SJSA1 (cell line): Measurements from ENCODE around the gene TGM1. TPM values are rescaled to one million over a fixed set of nuclear protein-coding genes. Genes with fewer than 3 reads are reported as not detected.

Experiments used
- DNase-seq, 2 experiments: peaks; one replicate each; pipeline ENCODE4 v3.0.0-alpha.2; 2015 to 2020; ENCODE audit warnings: low spot score in 2 of 2, low read depth in 1 of 2
- H3K27ac ChIP-seq: fragments of 250-450 bp; sonication (Bioruptor Pico); 2 replicates; pipeline ENCODE4 v1.5.1; 2020; ENCODE audit warnings: mild to moderate bottlenecking, moderate library complexity
- H3K27me3 ChIP-seq: fragments of 250-450 bp; sonication (Bioruptor Pico); replicated peaks from 2 replicates; pipeline ENCODE4 v1.5.1; 2020; ENCODE audit warnings: mild to moderate bottlenecking, moderate library complexity
- H3K36me3 ChIP-seq: fragments of 250-450 bp; sonication (Bioruptor Pico); 2 replicates; pipeline ENCODE4 v1.5.1; 2020; ENCODE audit warnings: mild to moderate bottlenecking
- H3K4me1 ChIP-seq: fragments of 250-450 bp; sonication (Bioruptor Pico); replicated peaks from 2 replicates; pipeline ENCODE4 v1.6.1; 2021; ENCODE audit warnings: mild to moderate bottlenecking
- H3K4me3 ChIP-seq: fragments of 250-450 bp; sonication (Bioruptor Pico); 2 replicates; pipeline ENCODE4 v1.5.1; 2020; ENCODE audit warnings: mild to moderate bottlenecking
- H3K9me3 ChIP-seq: fragments of 250-450 bp; sonication (Bioruptor Pico); replicated peaks from 2 replicates; pipeline ENCODE4 v1.5.1; 2020; ENCODE audit warnings: mild to moderate bottlenecking
- total RNA-seq: library from RNA; depleted of rRNA; stranded (reverse); fragments of >200 nt; shearing (Covaris generic); gene quantifications from 2 replicates; pipeline ENCODE4 v1.2.3, GENCODE V29; 2014; rRNA removed

TGM1 gene
- 0.76 TPM in 1 of 2 replicates, not detected in the other for total RNA-seq

- no peak for DNase-seq
- Histone ChIP-seq H3K27ac (no peak within 1 kb of the TSS), H3K9me3 (no peaks in the 10 kb centered on the region), H3K27me3 (no peaks in the 10 kb centered on the region), H3K4me3 (no peak within 1 kb of the TSS), H3K4me1 (peaks cover 8% of the 10 kb centered on the region), H3K36me3 (no peaks in the 10 kb centered on the region)
These were observed at the start of gene TGM1 for GRCh38 chr14:24262821-24263733. Gene TGM1 (minus strand): TSS chr14:24263177. CDS start chr14:24262352, 825 bp downstream.

GRCh38 chr14:24311837-24312615 lies 49.0 kb upstream of the TGM1 start:
- H3K9me3 ChIP-seq, result no peaks in the 10 kb centered on the region
- no peak overlapping the region for H3K27ac ChIP-seq
- DNase-seq, result no peak
- H3K27me3 ChIP-seq, result no peaks in the 10 kb centered on the region
- H3K4me3 ChIP-seq, result no peak overlapping the region
- peaks cover 7% of the 10 kb centered on the region for H3K4me1 ChIP-seq
- H3K36me3 ChIP-seq, result peaks cover 20% of the 10 kb centered on the region

GRCh38 chr14:24310646-24311604 lies 47.9 kb upstream of the TGM1 start, which contains the start of gene LTB4R:
Gene LTB4R (plus strand): TSS chr14:24311502. CDS start chr14:24315652, 4,150 bp downstream.
- H3K27me3 ChIP-seq, result no peaks in the 10 kb centered on the region
- no peak for DNase-seq
- no peak within 1 kb of the TSS for H3K4me3 ChIP-seq
- H3K27ac ChIP-seq, result no peak within 1 kb of the TSS
- no peaks in the 10 kb centered on the region for H3K9me3 ChIP-seq
- no peaks in the 10 kb centered on the region; the same call in 1 of the 2 replicates for H3K4me1 ChIP-seq
- peaks cover 25% of the 10 kb centered on the region for H3K36me3 ChIP-seq

GRCh38 chr14:24310265-24310645 lies 47.3 kb upstream of the TGM1 start:
- Histone ChIP-seq H3K36me3 (peaks cover 31% of the 10 kb centered on the region), H3K4me3 (no peak overlapping the region), H3K27ac (no peak overlapping the region), H3K9me3 (no peaks in the 10 kb centered on the region), H3K4me1 (no peaks in the 10 kb centered on the region), H3K27me3 (no peaks in the 10 kb centered on the region)
- no peak for DNase-seq

GRCh38 chr14:24309538-24310264 lies 46.7 kb upstream of the TGM1 start, which contains the start of gene LTB4R2:
Gene LTB4R2 (plus strand): TSS chr14:24310140. CDS start chr14:24310665, 525 bp downstream.
- no peaks in the 10 kb centered on the region for H3K4me1 ChIP-seq
- no peak within 1 kb of the TSS for H3K4me3 ChIP-seq
- no peaks in the 10 kb centered on the region for H3K9me3 ChIP-seq
- DNase-seq, result no peak
- peaks cover 36% of the 10 kb centered on the region for H3K36me3 ChIP-seq
- no peaks in the 10 kb centered on the region for H3K27me3 ChIP-seq
- H3K27ac ChIP-seq, result no peak within 1 kb of the TSS

- Histone ChIP-seq H3K27me3 (no peaks in the 10 kb centered on the region), H3K9me3 (no peaks in the 10 kb centered on the region), H3K36me3 (peaks cover 48% of the 10 kb centered on the region), H3K4me1 (no peaks in the 10 kb centered on the region), H3K27ac (no peak overlapping the region), H3K4me3 (no peak overlapping the region)
- DNase-seq, result no peak
These were observed 45.6 kb upstream of the TGM1 start for GRCh38 chr14:24308342-24309124.

GRCh38 chr14:24307575-24308341 lies 44.8 kb upstream of the TGM1 start, which contains the start of gene CIDEB:
Gene CIDEB (minus strand): TSS chr14:24307977. CDS start chr14:24307858, 119 bp downstream.
- Histone ChIP-seq H3K4me1 (no peaks in the 10 kb centered on the region), H3K36me3 (peaks cover 55% of the 10 kb centered on the region), H3K27ac (no peak within 1 kb of the TSS), H3K4me3 (no peak within 1 kb of the TSS), H3K9me3 (no peaks in the 10 kb centered on the region), H3K27me3 (no peaks in the 10 kb centered on the region)
- peak; percentile 38 to 64 for DNase-seq

GRCh38 chr14:24307156-24307574 lies 44.2 kb upstream of the TGM1 start:
- peaks cover 61% of the 10 kb centered on the region for H3K36me3 ChIP-seq
- H3K9me3 ChIP-seq, result no peaks in the 10 kb centered on the region
- no peaks in the 10 kb centered on the region for H3K27me3 ChIP-seq
- H3K27ac ChIP-seq, result no peak overlapping the region
- no peaks in the 10 kb centered on the region for H3K4me1 ChIP-seq
- H3K4me3 ChIP-seq, result no peak overlapping the region
- no peak for DNase-seq

- Histone ChIP-seq H3K4me1 (peaks cover 13% of the 10 kb centered on the region), H3K9me3 (no peaks in the 10 kb centered on the region), H3K27ac (no peak overlapping the region), H3K27me3 (no peaks in the 10 kb centered on the region), H3K36me3 (peaks cover 64% of the 10 kb centered on the region), H3K4me3 (no peak overlapping the region)
- DNase-seq, result no peak
These were observed 41.0 kb upstream of the TGM1 start for GRCh38 chr14:24304019-24304387.

- DNase-seq, result no peak
- Histone ChIP-seq H3K4me3 (peak overlapping the region; percentile 56), H3K27me3 (no peaks in the 10 kb centered on the region), H3K4me1 (peaks cover 24% of the 10 kb centered on the region), H3K9me3 (no peaks in the 10 kb centered on the region), H3K27ac (0 out of 2 replicates have a peak overlapping the region, but pooled peaks have one; percentile 26), H3K36me3 (peaks cover 58% of the 10 kb centered on the region)
These were observed 37.5 kb upstream of the TGM1 start for GRCh38 chr14:24300326-24300980.
